A673 (cell line): ENCODE measurements around the gene NRN1. TPM values are rescaled to one million over a fixed set of nuclear protein-coding genes. Genes with fewer than 3 reads are reported as not detected.

Experiments
- BruUV-seq: library from RNA; stranded (reverse); fragments of 400-500 nt; replicated peaks from 2 replicates; lab custom pipeline; 2021; lab: Mats Ljungman, UMichigan
- CTCF ChIA-PET: fragments of 300-600 bp; sonication (Branson Sonifier 250); formaldehyde crosslinking; loops from one replicate; lab custom pipeline; 2022; ENCODE audit warnings: antibody characterized with exemption; lab: Charles Lee
- POLR2A ChIA-PET: fragments of 300-600 bp; sonication (Branson Sonifier 250); formaldehyde crosslinking; loops from one replicate; lab custom pipeline; 2022; ENCODE audit warnings: antibody characterized with exemption; ENCODE audit not compliant: low non-redundant PET; lab: Charles Lee
- DNase-seq: peaks from one replicate; pipeline ENCODE4 v3.0.0-alpha.2; 2015; ENCODE audit warnings: low spot score
- H3K27ac ChIP-seq: fragments of 200-600 bp; sonication (generic); 2 replicates; pipeline ENCODE4 v1.5.1; 2016; ENCODE audit warnings: mixed run types, low read depth, mild to moderate bottlenecking, mixed read lengths, antibody characterized with exemption, low read length; ENCODE audit not compliant: poor library complexity, severe bottlenecking
- H3K27me3 ChIP-seq: fragments of 200-600 bp; sonication (generic); replicated peaks from 2 replicates; pipeline ENCODE4 v1.6.1; 2017; ENCODE audit warnings: mixed run types, low read depth, mild to moderate bottlenecking, mixed read lengths, antibody characterized with exemption, low read length; ENCODE audit not compliant: insufficient read depth, poor library complexity
- H3K36me3 ChIP-seq: fragments of 200-600 bp; sonication (generic); 2 replicates; pipeline ENCODE4 v1.6.1; 2016; ENCODE audit warnings: mixed run types, mild to moderate bottlenecking, mixed read lengths, antibody characterized with exemption, low read length; ENCODE audit not compliant: insufficient read depth, poor library complexity, severe bottlenecking
- H3K4me1 ChIP-seq: fragments of 200-600 bp; sonication (generic); 2 replicates; pipeline ENCODE4 v1.6.1; 2017; ENCODE audit warnings: mixed run types, mild to moderate bottlenecking, mixed read lengths, antibody characterized with exemption, low read length; ENCODE audit not compliant: insufficient read depth, poor library complexity, severe bottlenecking
- H3K4me3 ChIP-seq: fragments of 200-600 bp; sonication (generic); 2 replicates; pipeline ENCODE4 v1.5.1; 2016; ENCODE audit warnings: low read depth, mixed run types, mild to moderate bottlenecking, mixed read lengths, low read length; ENCODE audit not compliant: poor library complexity, severe bottlenecking
- H3K9me3 ChIP-seq: fragments of 200-600 bp; sonication (generic); 2 replicates; pipeline ENCODE4 v1.6.1; 2016; ENCODE audit warnings: mixed run types, low read depth, mild to moderate bottlenecking, mixed read lengths, antibody characterized with exemption, low read length; ENCODE audit not compliant: poor library complexity, severe bottlenecking
- CTCF ChIP-seq: fragments of 300-800, 200-600 bp; sonication (generic); conservative IDR thresholded peaks from 2 replicates; pipeline ENCODE4 v1.5.1; 2017; ENCODE audit warnings: low read depth, mild to moderate bottlenecking, antibody characterized with exemption, low read length, moderate library complexity, mixed read lengths
- EZH2 ChIP-seq: fragments of 200-600 bp; sonication (generic); IDR thresholded peaks from 2 replicates; pipeline ENCODE4 v1.6.1; 2017; ENCODE audit warnings: borderline replicate concordance, low read depth, mild to moderate bottlenecking, mixed read lengths, antibody characterized with exemption, low read length; ENCODE audit not compliant: poor library complexity, severe bottlenecking
- intact Hi-C: fragments of 100-400 bp; cut with micrococcal nuclease; formaldehyde crosslinking; loops from one replicate; pipeline ENCODE4 v1.10.0; 2022; ENCODE audit not compliant: unreplicated experiment
- total RNA-seq: library from RNA; stranded (reverse); gene quantifications from 2 replicates; pipeline ENCODE4 v1.2.3, GENCODE V29; 2021

Gene NRN1
- total RNA-seq, 1 experiment from 2014 or later = 37.0 TPM

- peaks cover 8% of the 10 kb centered on the region for H3K9me3 ChIP-seq
- H3K27me3 ChIP-seq = no peaks in the 10 kb centered on the region
- ChIA-PET POLR2A (no interaction called here), CTCF (no interaction called here)
- no TSS peak for BruUV-seq
- H3K4me3 ChIP-seq = no peak overlapping the region
- intact Hi-C loops = no loop called here
- no peak for DNase-seq
- H3K4me1 ChIP-seq = peaks cover 11% of the 10 kb centered on the region
- no peaks in the 10 kb centered on the region for H3K36me3 ChIP-seq
- TF ChIP-seq CTCF (no peak), EZH2 (no peak)
- H3K27ac ChIP-seq = no peak overlapping the region
Measured at GRCh38 chr6:5984150-5985089, 22.3 kb downstream of the NRN1 start.

- BruUV-seq = no TSS peak
- Histone ChIP-seq H3K9me3 (no peaks in the 10 kb centered on the region), H3K36me3 (no peaks in the 10 kb centered on the region), H3K27me3 (no peaks in the 10 kb centered on the region), H3K27ac (no peak overlapping the region), H3K4me1 (peaks cover 11% of the 10 kb centered on the region), H3K4me3 (no peak overlapping the region)
- CTCF ChIA-PET = no interaction called here
- POLR2A ChIA-PET = no interaction called here
- intact Hi-C loops = no loop called here
- TF ChIP-seq CTCF (no peak), EZH2 (no peak)
- DNase-seq = peak; percentile 79
Measured at GRCh38 chr6:5981126-5982026, 25.3 kb downstream of the NRN1 start.

GRCh38 chr6:5979650-5980420 is 26.9 kb downstream of the NRN1 start:
- intact Hi-C loops = no loop called here
- H3K27ac ChIP-seq = no peak overlapping the region
- no peaks in the 10 kb centered on the region for H3K36me3 ChIP-seq
- ChIA-PET CTCF (no interaction called here), POLR2A (interaction anchor here (0.6 kb wide), 1 partner anchor 59 kb away, joined by 3 read pairs; no protein-coding TSS in a partner anchor)
- BruUV-seq = no TSS peak
- TF ChIP-seq EZH2 (no peak), CTCF (no peak)
- no peak overlapping the region for H3K4me3 ChIP-seq
- H3K9me3 ChIP-seq = no peaks in the 10 kb centered on the region
- no peak for DNase-seq
- H3K4me1 ChIP-seq = peaks cover 11% of the 10 kb centered on the region
- no peaks in the 10 kb centered on the region for H3K27me3 ChIP-seq
